Activated CD8-positive, alpha-beta T cell treated with anti-CD3 and anti-CD28 coated beads for 36 hours (primary cell): ENCODE data around the gene HLA-F. TPM values are rescaled to one million over a fixed set of nuclear protein-coding genes. Genes with fewer than 3 reads are reported as not detected.

Experiments used
- ATAC-seq: fragments of 200-7000 bp; cut with Tn5 transposase; one replicate; pipeline ENCODE4 v1.10.0; 2021; ENCODE audit warnings: mild to moderate bottlenecking, moderate library complexity
- CTCF ChIA-PET: fragments of 350-600 bp; sonication (Branson Sonifier 250); formaldehyde crosslinking; loops from one replicate; lab custom pipeline; 2021; ENCODE audit warnings: antibody characterized with exemption; lab: Charles Lee
- POLR2A ChIA-PET: fragments of 350-600 bp; sonication (Branson Sonifier 250); formaldehyde crosslinking; loops from one replicate; lab custom pipeline; 2021; ENCODE audit warnings: antibody characterized with exemption; lab: Charles Lee
- DNase-seq: peaks from one replicate; pipeline ENCODE4 v3.0.0-alpha.2; 2020
- H3K27ac Mint-ChIP-seq: one replicate; pipeline ENCODE4 v1.8.0; 2021; ENCODE audit warnings: mild to moderate bottlenecking, mixed read lengths
- H3K27me3 Mint-ChIP-seq: one replicate; pipeline ENCODE4 v1.8.0; 2021; ENCODE audit warnings: mixed read lengths
- H3K36me3 Mint-ChIP-seq: one replicate; pipeline ENCODE4 v1.8.0; 2021; ENCODE audit warnings: low read depth, mixed read lengths
- H3K4me1 Mint-ChIP-seq: one replicate; pipeline ENCODE4 v1.8.0; 2021; ENCODE audit warnings: low read depth, mixed read lengths
- H3K4me3 Mint-ChIP-seq: one replicate; pipeline ENCODE4 v1.8.0; 2021; ENCODE audit warnings: mild to moderate bottlenecking, moderate library complexity, mixed read lengths
- H3K9me3 Mint-ChIP-seq: one replicate; pipeline ENCODE4 v1.8.0; 2021; ENCODE audit warnings: mixed read lengths
- CTCF ChIP-seq: fragments of 200-600 bp; IDR thresholded peaks from one replicate; pipeline ENCODE4 v1.8.0; 2022; ENCODE audit warnings: antibody characterized with exemption, mild to moderate bottlenecking
- intact Hi-C: fragments of 100-400 bp; cut with micrococcal nuclease; formaldehyde crosslinking; loops from one replicate; pipeline ENCODE4 v1.10.0; 2022
- total RNA-seq, 2 experiments: library from RNA; stranded (reverse); gene quantifications; one replicate each; pipeline ENCODE4 v1.2.3, GENCODE V29; 2021

Gene HLA-F
- total RNA-seq, 2 experiments from 2014 or later = 172 TPM

GRCh38 chr6:29741592-29741991 lies 18.4 kb downstream of the HLA-F start:
- CTCF ChIA-PET = interaction anchor here (1.3 to 2.1 kb wide), 4 partner anchors 12 to 88 kb away, joined by 3 to 10 read pairs (median 6); no protein-coding TSS in a partner anchor
- no peak for TF ChIP-seq CTCF
- intact Hi-C loops = no loop called here
- ATAC-seq (no peak), DNase-seq (no peak)
- no peaks in the 10 kb centered on the region for H3K36me3 Mint-ChIP-seq
- no peaks in the 10 kb centered on the region for H3K27me3 Mint-ChIP-seq
- H3K27ac Mint-ChIP-seq = no peak overlapping the region
- H3K9me3 Mint-ChIP-seq = no peaks in the 10 kb centered on the region
- no peak overlapping the region for H3K4me3 Mint-ChIP-seq
- POLR2A ChIA-PET = interaction anchor here (0.6 to 1.0 kb wide), 3 partner anchors 11 to 144 kb away, joined by 3 read pairs; no protein-coding TSS in a partner anchor
- H3K4me1 Mint-ChIP-seq = peaks cover 1% of the 10 kb centered on the region

- DNase-seq (no peak), ATAC-seq (no peak)
- Mint-ChIP-seq H3K9me3 (no peaks in the 10 kb centered on the region), H3K27ac (no peak overlapping the region), H3K27me3 (no peaks in the 10 kb centered on the region), H3K36me3 (no peaks in the 10 kb centered on the region), H3K4me3 (no peak overlapping the region), H3K4me1 (peaks cover 5% of the 10 kb centered on the region)
- no peak for TF ChIP-seq CTCF
- intact Hi-C loops = no loop called here
- ChIA-PET POLR2A (interaction anchor here (0.9 to 1.0 kb wide), 3 partner anchors 11 to 14 kb away, joined by 3 read pairs; no protein-coding TSS in a partner anchor), CTCF (interaction anchor here (1.6 to 2.0 kb wide), 3 partner anchors 14 to 92 kb away, joined by 5 to 6 read pairs (median 6); no protein-coding TSS in a partner anchor)
Measured at GRCh38 chr6:29742127-29742526, 18.9 kb downstream of the HLA-F start.

GRCh38 chr6:29743025-29743424 lies 19.8 kb downstream of the HLA-F start:
- Mint-ChIP-seq H3K9me3 (no peaks in the 10 kb centered on the region), H3K27ac (no peak overlapping the region), H3K4me1 (peaks cover 13% of the 10 kb centered on the region), H3K27me3 (no peaks in the 10 kb centered on the region), H3K36me3 (no peaks in the 10 kb centered on the region), H3K4me3 (no peak overlapping the region)
- ChIA-PET POLR2A (interaction anchor here (0.9 kb wide), 1 partner anchor 10 kb away, joined by 3 read pairs; no protein-coding TSS in a partner anchor), CTCF (interaction anchor here (1.6 to 2.0 kb wide), 2 partner anchors 15 to 91 kb away, joined by 5 to 6 read pairs; no protein-coding TSS in a partner anchor)
- intact Hi-C loops = no loop called here
- no peak for ATAC-seq
- DNase-seq = no peak
- TF ChIP-seq CTCF = no peak

GRCh38 chr6:29743568-29743967 lies 20.3 kb downstream of the HLA-F start:
- Mint-ChIP-seq H3K27me3 (no peaks in the 10 kb centered on the region), H3K9me3 (no peaks in the 10 kb centered on the region), H3K4me1 (peaks cover 13% of the 10 kb centered on the region), H3K36me3 (no peaks in the 10 kb centered on the region), H3K27ac (no peak overlapping the region), H3K4me3 (no peak overlapping the region)
- TF ChIP-seq CTCF = no peak
- ChIA-PET CTCF (interaction anchor here (1.6 kb wide), 1 partner anchor 91 kb away, joined by 6 read pairs; no protein-coding TSS in a partner anchor), POLR2A (interaction anchor here (0.6 kb wide), 1 partner anchor 10 kb away, joined by 3 read pairs; no protein-coding TSS in a partner anchor)
- intact Hi-C loops = no loop called here
- DNase-seq = no peak
- ATAC-seq = no peak

- Mint-ChIP-seq H3K27ac (no peak overlapping the region), H3K27me3 (no peaks in the 10 kb centered on the region), H3K9me3 (no peaks in the 10 kb centered on the region), H3K4me3 (no peak overlapping the region), H3K4me1 (peaks cover 15% of the 10 kb centered on the region), H3K36me3 (no peaks in the 10 kb centered on the region)
- intact Hi-C loops = no loop called here
- CTCF ChIA-PET = no interaction called here
- ATAC-seq (no peak), DNase-seq (no peak)
- POLR2A ChIA-PET = no interaction called here
- TF ChIP-seq CTCF = no peak
Measured at GRCh38 chr6:29744131-29744530, 20.9 kb downstream of the HLA-F start.
